GM18498 (cell line): ENCODE data around the gene SLIRP.
"Not testable (repeated sequence)": the region's sequence is repeated elsewhere in the genome, so short reads cannot be mapped to it uniquely, and the experiment has no call there.

ENCODE experiments used
- ATAC-seq: cut with Tn5 transposase; IDR thresholded peaks from one replicate; pipeline ENCODE4 v1.9.1; 2021; ENCODE audit warnings: mild to moderate bottlenecking, moderate library complexity; ENCODE audit not compliant: unreplicated experiment

The SLIRP gene

GRCh38 chr14:77741438-77741837 lies 33.5 kb downstream of the SLIRP start:
- no peak for ATAC-seq

- ATAC-seq, result no peak
Observed at GRCh38 chr14:77746064-77746702, 38.3 kb downstream of the SLIRP start.

- ATAC-seq, result not testable (repeated sequence)
Observed at GRCh38 chr14:77747425-77747824, 39.5 kb downstream of the SLIRP start.

GRCh38 chr14:77752266-77752665 lies 44.4 kb downstream of the SLIRP start:
- no peak for ATAC-seq

- no peak for ATAC-seq
Observed at GRCh38 chr14:77752799-77753516, 45.1 kb downstream of the SLIRP start.

GRCh38 chr14:77760381-77761204 lies 52.7 kb downstream of the SLIRP start, which contains the start of gene SNW1:
Gene SNW1 (minus strand): TSS chr14:77761156. CDS start chr14:77761127, 29 bp downstream.
- peak; percentile 94 for ATAC-seq

- ATAC-seq, result peak; percentile 28
Observed at GRCh38 chr14:77761205-77761931, 53.5 kb downstream of the SLIRP start.

- ATAC-seq, result no peak
Observed at GRCh38 chr14:77763316-77763715, 55.4 kb downstream of the SLIRP start.

- ATAC-seq, result no peak
Observed at GRCh38 chr14:77763978-77764377, 56.1 kb downstream of the SLIRP start.
